ENCODE data around the gene EPAS1. TPM values are rescaled to one million over a fixed set of nuclear protein-coding genes. Genes with fewer than 3 reads are reported as not detected.

EPAS1 gene
- total RNA-seq, 1 experiment from 2014 or later, result 55.9 TPM

- no peak overlapping the region for H3K9ac ChIP-seq (ENCODE audit: low read length)
- no peaks in the 10 kb centered on the region; a peak in 1 of 4 replicates for H3K36me3 ChIP-seq (ENCODE audit: control insufficient read depth in 1 of 2, insufficient read depth in 2 of 2, low read length in 2 of 2)
- no peaks in the 10 kb centered on the region for H3K9me3 ChIP-seq (ENCODE audit: control insufficient read depth in 1 of 2, insufficient read depth in 1 of 2, low read depth in 1 of 2, low read length in 2 of 2)
- no peaks in the 10 kb centered on the region for H3K27me3 ChIP-seq (ENCODE audit: insufficient read depth, low read length)
- intact Hi-C loops (cut with micrococcal nuclease), result no loop called here
- ChIA-PET RAD21 (ENCODE audit: low non-redundant PET in 1 of 2, low total read pairs in 2 of 2, uncharacterized antibody in 2 of 2, unreplicated experiment in 2 of 2) (no interaction called here), POLR2A (no interaction called here), CTCF (no interaction called here)
- H3K9me2 ChIP-seq (ENCODE audit: insufficient read depth), result no peaks in the 10 kb centered on the region
- peaks cover 0 to 4% of the 10 kb centered on the region in 2 experiments; a peak in 1 of 4 replicates for H3K4me1 ChIP-seq (ENCODE audit: control insufficient read depth in 1 of 2, insufficient read depth in 2 of 2, low read length in 2 of 2)
- no peak for ATAC-seq
- DNase-seq (ENCODE audit: low read depth, low spot score), result no peak
- H2AFZ ChIP-seq (ENCODE audit: low read depth, low read length, poor library complexity, severe bottlenecking), result no peak overlapping the region
- TF ChIP-seq ZNF274 (IDR thresholded peaks at IDR 0.05; ENCODE audit: low read depth, low read length), result no peak
- no peak for TF ChIP-seq REST (IDR thresholded peaks at IDR 0.05; ENCODE audit: low read depth)
- no peaks in the 10 kb centered on the region for H4K20me1 ChIP-seq (ENCODE audit: insufficient read depth)
- H3K27ac ChIP-seq (ENCODE audit: low read depth, low read length), result no peak overlapping the region
- no peak overlapping the region for H3K4me3 ChIP-seq (replicated peaks in 1 of 2; ENCODE audit: low read depth in 1 of 2, low read length in 2 of 2)
- no peak overlapping the region for H3K4me2 ChIP-seq (ENCODE audit: low read length)
- no peaks in the 10 kb centered on the region for H3K79me2 ChIP-seq (ENCODE audit: insufficient read depth, low read length)
- BruUV-seq (replicated peaks), result no TSS peak
Measured at GRCh38 chr2:46390036-46390435, 92.8 kb downstream of the EPAS1 start.

GRCh38 chr2:46390901-46391395 lies 93.7 kb downstream of the EPAS1 start:
- Histone ChIP-seq H3K9me2 (ENCODE audit: insufficient read depth) (no peaks in the 10 kb centered on the region), H3K4me2 (ENCODE audit: low read length) (no peak overlapping the region), H3K27ac (ENCODE audit: low read depth, low read length) (no peak overlapping the region), H2AFZ (ENCODE audit: low read depth, low read length, poor library complexity, severe bottlenecking) (no peak overlapping the region), H3K79me2 (ENCODE audit: insufficient read depth, low read length) (no peaks in the 10 kb centered on the region), H3K9ac (ENCODE audit: low read length) (no peak overlapping the region), H3K4me1 (ENCODE audit: control insufficient read depth in 1 of 2, insufficient read depth in 2 of 2, low read length in 2 of 2) (peaks cover 0 to 4% of the 10 kb centered on the region in 2 experiments; a peak in 1 of 4 replicates), H3K4me3 (replicated peaks in 1 of 2; ENCODE audit: low read depth in 1 of 2, low read length in 2 of 2) (no peak overlapping the region), H3K9me3 (ENCODE audit: control insufficient read depth in 1 of 2, insufficient read depth in 1 of 2, low read depth in 1 of 2, low read length in 2 of 2) (no peaks in the 10 kb centered on the region), H4K20me1 (ENCODE audit: insufficient read depth) (no peaks in the 10 kb centered on the region), H3K27me3 (ENCODE audit: insufficient read depth, low read length) (no peaks in the 10 kb centered on the region), H3K36me3 (ENCODE audit: control insufficient read depth in 1 of 2, insufficient read depth in 2 of 2, low read length in 2 of 2) (no peaks in the 10 kb centered on the region)
- ATAC-seq (no peak), DNase-seq (ENCODE audit: low read depth, low spot score) (no peak)
- RAD21 ChIA-PET (ENCODE audit: low non-redundant PET in 1 of 2, low total read pairs in 2 of 2, uncharacterized antibody in 2 of 2, unreplicated experiment in 2 of 2), result no interaction called here
- POLR2A ChIA-PET, result no interaction called here
- intact Hi-C loops (cut with micrococcal nuclease), result no loop called here
- CTCF ChIA-PET, result no interaction called here
- no TSS peak for BruUV-seq (replicated peaks)
- TF ChIP-seq EZH2phosphoT487 (IDR thresholded peaks at IDR 0.05; ENCODE audit: borderline replicate concordance), result no peak
- TF ChIP-seq ZFX (IDR thresholded peaks at IDR 0.05), result no peak
- no peak for TF ChIP-seq CEBPB (IDR thresholded peaks at IDR 0.05; ENCODE audit: low read depth)
- TF ChIP-seq YY1 (IDR thresholded peaks at IDR 0.05; ENCODE audit: extremely low read depth, insufficient replicate concordance, low read depth, low read length), result no peak
- TF ChIP-seq SRF (IDR thresholded peaks at IDR 0.05; ENCODE audit: low read depth), result no peak
- TF ChIP-seq SP1 (IDR thresholded peaks at IDR 0.05; ENCODE audit: low read depth), result no peak

Measured in HCT116 (cell line).